PFSK-1 (cell line): ENCODE data around the gene OXLD1.
A peak's percentile ranks its signal among the peaks of the same experiment; 100 is the strongest.

ENCODE experiments used
- FOXP2 ChIP-seq: optimal IDR thresholded peaks from 2 replicates; pipeline ENCODE3; 2011; ENCODE audit warnings: borderline replicate concordance, control low read depth, inconsistent platforms; ENCODE audit not compliant: insufficient read depth; ENCODE audit errors: extremely low read length, extremely low read depth
- POLR2AphosphoS5 ChIP-seq: IDR thresholded peaks from 2 replicates; pipeline ENCODE4 v1.6.1; 2012; ENCODE audit warnings: low read depth, mild to moderate bottlenecking, control low read depth, low read length, moderate library complexity
- SIN3A ChIP-seq: IDR thresholded peaks from 2 replicates; pipeline ENCODE4 v1.6.1; 2012; ENCODE audit warnings: mild to moderate bottlenecking, low read length, moderate library complexity, borderline replicate concordance; ENCODE audit not compliant: insufficient read depth
- TAF1 ChIP-seq: IDR thresholded peaks from 2 replicates; pipeline ENCODE4 v1.6.1; 2012; ENCODE audit warnings: low read length, control low read depth, borderline replicate concordance; ENCODE audit not compliant: insufficient read depth
- TF ChIP-seq, protein P1 (sequence below), 2 experiments: IDR thresholded peaks; 2 replicates each; pipeline versions ENCODE4 v1.6.1 to v1.8.0; 2011 to 2012; ENCODE audit warnings: low read depth in 2 of 2, low read length in 2 of 2, control low read depth in 1 of 2, inconsistent platforms in 1 of 2, mild to moderate bottlenecking in 1 of 2, moderate library complexity in 1 of 2; ENCODE audit not compliant: insufficient read depth in 1 of 2

OXLD1 gene

DNA sequence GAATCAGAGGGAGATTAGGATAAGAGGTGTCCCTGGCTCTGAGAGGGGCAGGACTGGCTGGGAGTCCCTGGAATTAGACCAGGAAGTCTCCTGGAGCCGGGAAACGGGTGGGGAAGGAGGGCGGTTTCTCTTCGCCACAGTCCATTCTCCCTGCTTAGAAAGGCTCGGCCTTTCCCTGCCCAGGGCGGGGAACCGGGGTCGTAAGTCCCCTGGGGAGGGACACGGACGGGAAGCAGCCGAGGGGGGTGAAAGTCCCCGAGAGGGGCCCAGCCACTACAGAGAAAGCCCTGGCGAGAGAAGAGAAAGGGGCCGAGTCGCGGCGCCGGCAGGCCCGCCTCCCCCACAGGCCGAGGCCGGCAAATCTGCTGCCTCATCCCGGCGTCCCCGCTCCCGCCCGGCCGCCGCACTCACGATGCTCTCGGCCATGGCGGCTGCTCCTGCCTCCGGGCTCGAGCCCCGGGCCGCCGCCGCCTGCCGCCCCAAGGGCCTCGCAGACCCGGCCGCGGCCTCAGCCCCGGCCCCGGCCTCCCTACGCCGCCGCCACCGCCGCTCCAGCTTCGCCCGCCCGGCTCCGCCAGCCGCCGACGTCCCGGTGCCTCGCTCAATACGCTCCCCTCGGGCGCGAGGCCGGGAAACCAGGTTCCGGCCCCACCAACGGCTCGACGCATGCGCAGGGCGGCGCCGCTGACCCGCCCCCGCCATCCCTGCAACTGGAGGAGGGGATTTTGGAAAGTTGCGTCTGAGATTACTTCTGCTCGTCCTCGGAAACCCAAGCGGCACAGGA, 29.7 kb downstream of the OXLD1 start, which contains the start of the genes NPLOC4 and TSPAN10:
Gene NPLOC4 (minus strand): TSS at position 608 of the 784 bp plus-strand sequence. CDS start 182 bp downstream, at position 426.
Gene TSPAN10 (plus strand): TSS at position 692 of the 784 bp plus-strand sequence. CDS start 5,217 bp downstream, outside the sequence.
- TF ChIP-seq POLR2AphosphoS5 = peak; percentile 82
- peak; percentile 96 for TF ChIP-seq FOXP2
- TF ChIP-seq SIN3A = 0 out of 2 replicates have a peak, but pooled peaks have one; percentile 46
- peak; percentile 100 for TF ChIP-seq TAF1
- TF ChIP-seq, protein P1, sequence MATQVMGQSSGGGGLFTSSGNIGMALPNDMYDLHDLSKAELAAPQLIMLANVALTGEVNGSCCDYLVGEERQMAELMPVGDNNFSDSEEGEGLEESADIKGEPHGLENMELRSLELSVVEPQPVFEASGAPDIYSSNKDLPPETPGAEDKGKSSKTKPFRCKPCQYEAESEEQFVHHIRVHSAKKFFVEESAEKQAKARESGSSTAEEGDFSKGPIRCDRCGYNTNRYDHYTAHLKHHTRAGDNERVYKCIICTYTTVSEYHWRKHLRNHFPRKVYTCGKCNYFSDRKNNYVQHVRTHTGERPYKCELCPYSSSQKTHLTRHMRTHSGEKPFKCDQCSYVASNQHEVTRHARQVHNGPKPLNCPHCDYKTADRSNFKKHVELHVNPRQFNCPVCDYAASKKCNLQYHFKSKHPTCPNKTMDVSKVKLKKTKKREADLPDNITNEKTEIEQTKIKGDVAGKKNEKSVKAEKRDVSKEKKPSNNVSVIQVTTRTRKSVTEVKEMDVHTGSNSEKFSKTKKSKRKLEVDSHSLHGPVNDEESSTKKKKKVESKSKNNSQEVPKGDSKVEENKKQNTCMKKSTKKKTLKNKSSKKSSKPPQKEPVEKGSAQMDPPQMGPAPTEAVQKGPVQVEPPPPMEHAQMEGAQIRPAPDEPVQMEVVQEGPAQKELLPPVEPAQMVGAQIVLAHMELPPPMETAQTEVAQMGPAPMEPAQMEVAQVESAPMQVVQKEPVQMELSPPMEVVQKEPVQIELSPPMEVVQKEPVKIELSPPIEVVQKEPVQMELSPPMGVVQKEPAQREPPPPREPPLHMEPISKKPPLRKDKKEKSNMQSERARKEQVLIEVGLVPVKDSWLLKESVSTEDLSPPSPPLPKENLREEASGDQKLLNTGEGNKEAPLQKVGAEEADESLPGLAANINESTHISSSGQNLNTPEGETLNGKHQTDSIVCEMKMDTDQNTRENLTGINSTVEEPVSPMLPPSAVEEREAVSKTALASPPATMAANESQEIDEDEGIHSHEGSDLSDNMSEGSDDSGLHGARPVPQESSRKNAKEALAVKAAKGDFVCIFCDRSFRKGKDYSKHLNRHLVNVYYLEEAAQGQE (IDR thresholded peaks at IDR 0.05; ENCODE audit: insufficient read depth in 1 of 2, low read depth in 2 of 2, low read length in 2 of 2) = peak in 1 of 2 experiments; percentile 68; a peak in 2 of 4 replicates

DNA sequence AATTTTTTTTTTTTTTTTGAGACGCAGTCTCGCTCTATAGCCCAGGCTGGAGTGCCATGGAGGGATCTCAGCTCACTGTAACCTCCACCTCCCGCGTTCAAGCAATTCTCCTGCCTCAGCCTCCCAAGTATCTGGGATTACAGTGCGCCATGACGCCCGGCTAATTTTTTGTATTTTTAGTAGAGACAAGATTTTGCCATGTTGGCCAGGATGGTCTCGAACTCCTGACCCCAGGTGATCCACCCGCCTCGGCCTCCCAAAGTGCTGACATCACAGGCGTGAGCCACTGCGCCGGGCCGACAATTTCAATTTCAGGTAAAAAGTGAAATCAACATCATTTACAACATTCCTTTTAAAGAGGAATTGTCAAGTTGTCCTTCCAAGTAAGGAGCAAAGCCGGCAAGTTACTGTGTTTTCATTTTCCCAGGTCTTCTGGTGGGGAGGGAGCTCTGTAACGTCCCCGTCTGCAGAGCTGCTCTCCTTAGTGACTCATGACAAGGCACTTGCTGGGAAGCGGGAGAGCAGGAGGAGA, 30.4 kb downstream of the OXLD1 start:
- TF ChIP-seq TAF1 (0 out of 2 replicates have a peak, but pooled peaks have one; percentile 33), POLR2AphosphoS5 (no peak)

DNA sequence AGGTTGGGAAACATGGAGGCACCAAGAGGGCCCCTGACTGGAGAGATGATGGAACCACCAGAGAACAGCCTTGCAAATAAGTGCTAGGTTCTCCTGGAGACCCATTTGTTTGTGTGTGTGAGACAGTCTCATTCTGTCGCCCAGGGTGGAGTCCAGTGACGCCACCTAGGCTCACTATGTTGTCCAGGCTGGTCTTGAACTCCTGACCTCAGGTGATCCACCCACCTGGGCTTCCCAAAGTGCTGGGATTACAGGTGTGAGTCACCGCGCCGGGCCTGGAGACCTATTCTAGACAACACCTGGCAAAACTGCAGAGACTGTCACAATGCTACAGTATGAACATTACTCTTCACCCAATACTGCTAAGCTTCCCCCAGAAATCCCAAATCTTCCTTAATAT, 31.0 kb downstream of the OXLD1 start:
- TF ChIP-seq, protein P1 (IDR thresholded peaks at IDR 0.05; ENCODE audit: insufficient read depth in 1 of 2, low read depth in 2 of 2, low read length in 2 of 2) = no peak
- TF ChIP-seq SIN3A (no peak), POLR2AphosphoS5 (no peak)

DNA sequence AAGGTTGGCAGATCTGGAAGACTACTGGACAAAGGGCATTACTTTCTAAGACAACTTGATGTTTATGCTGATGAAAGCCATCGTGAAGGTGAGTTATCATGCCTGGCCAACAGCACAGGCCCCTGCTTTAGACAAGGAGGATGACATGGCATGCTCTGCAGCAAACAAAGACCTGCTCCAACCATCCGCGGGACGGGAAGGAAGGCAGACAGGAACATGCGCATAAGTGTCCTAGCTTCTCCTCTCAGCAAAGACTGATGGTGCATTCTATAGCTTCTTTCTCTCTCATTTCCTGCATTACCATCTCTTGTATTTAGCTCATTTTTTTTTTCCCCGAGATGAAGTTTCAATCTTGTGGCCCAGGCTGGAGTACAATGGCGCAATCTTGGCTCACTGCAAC, 34.9 kb downstream of the OXLD1 start:
- TF ChIP-seq TAF1 (no peak), SIN3A (no peak)
- TF ChIP-seq, protein P1 (IDR thresholded peaks at IDR 0.05; ENCODE audit: insufficient read depth in 1 of 2, low read depth in 2 of 2, low read length in 2 of 2) = no peak

DNA sequence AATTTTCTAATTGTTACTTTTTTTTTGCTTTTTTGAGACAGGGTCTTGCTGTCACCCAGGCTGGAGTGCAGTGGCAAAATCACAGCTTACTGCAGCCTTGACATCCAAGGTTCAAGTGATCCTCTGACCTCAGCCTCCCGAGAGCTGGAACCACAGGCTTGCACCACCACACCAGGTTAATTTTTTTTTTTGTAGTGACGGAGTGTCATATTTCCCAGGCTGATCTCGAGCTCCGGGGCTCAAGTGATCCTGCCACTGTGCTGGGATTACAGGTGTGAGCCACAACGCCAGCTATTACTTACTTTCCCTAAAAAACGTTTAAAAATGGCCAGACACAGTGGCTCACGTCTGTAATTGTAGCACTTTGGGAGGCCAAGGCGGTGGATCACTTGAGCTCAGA, 36.1 kb downstream of the OXLD1 start:
- TF ChIP-seq POLR2AphosphoS5 (no peak), FOXP2 (no peak), TAF1 (no peak), SIN3A (no peak)
- TF ChIP-seq, protein P1 (IDR thresholded peaks at IDR 0.05; ENCODE audit: insufficient read depth in 1 of 2, low read depth in 2 of 2, low read length in 2 of 2) = no peak
